GM13976 (cell line): ENCODE data around the gene CEP41.
A peak's percentile ranks its signal among the peaks of the same experiment; 100 is the strongest.
"Not testable (repeated sequence)": the region's sequence is repeated elsewhere in the genome, so short reads cannot be mapped to it uniquely, and the experiment has no call there.

Experiments
- DNase-seq: peaks from one replicate; pipeline ENCODE4 v3.0.0; 2012; ENCODE audit warnings: low spot score
- CTCF ChIP-seq: IDR thresholded peaks from 2 replicates; pipeline ENCODE4 v1.5.1; 2012; ENCODE audit warnings: borderline replicate concordance, mild to moderate bottlenecking; ENCODE audit not compliant: insufficient read depth; ENCODE audit errors: extremely low read depth, missing control alignments, control extremely low read depth
- in situ Hi-C: fragments of 300-500 bp; cut with MboI; formaldehyde crosslinking; loops from one replicate; pipeline ENCODE4 v1.12.0; 2022; ENCODE audit warnings: low sequenced_read_pairs, mixed read lengths, inconsistent platforms; ENCODE audit not compliant: unreplicated experiment

CEP41 gene

GRCh38 chr7:130463553-130464434, 23.0 kb upstream of the CEP41 start:
- DNase-seq = no peak
- in situ Hi-C loops = no loop called here
- TF ChIP-seq CTCF = no peak

GRCh38 chr7:130461272-130461671, 20.5 kb upstream of the CEP41 start:
- TF ChIP-seq CTCF = no peak
- in situ Hi-C loops = no loop called here
- DNase-seq = no peak

GRCh38 chr7:130458257-130458656, 17.4 kb upstream of the CEP41 start:
- DNase-seq = peak; percentile 41
- TF ChIP-seq CTCF = no peak
- in situ Hi-C loops = no loop called here

GRCh38 chr7:130454959-130455358, 14.1 kb upstream of the CEP41 start:
- DNase-seq = no peak
- no peak for TF ChIP-seq CTCF
- in situ Hi-C loops = no loop called here

GRCh38 chr7:130452951-130453350, 12.1 kb upstream of the CEP41 start:
- in situ Hi-C loops = no loop called here
- no peak for TF ChIP-seq CTCF
- no peak for DNase-seq

GRCh38 chr7:130451344-130451743, 10.5 kb upstream of the CEP41 start:
- in situ Hi-C loops, DNase-seq: not testable (repeated sequence)

- DNase-seq = no peak
- TF ChIP-seq CTCF = no peak
- in situ Hi-C loops = no loop called here
Measured at GRCh38 chr7:130446259-130446658, 5.4 kb upstream of the CEP41 start.
